SH-SY5Y (cell line): ENCODE results near the gene C4BPB.

Experiments used
- GATA2 ChIP-seq: IDR thresholded peaks from 2 replicates; pipeline ENCODE4 v1.6.1; 2011; ENCODE audit warnings: mild to moderate bottlenecking, low read depth, low read length
- GATA3 ChIP-seq: IDR thresholded peaks from 2 replicates; pipeline ENCODE4 v1.6.1; 2011; ENCODE audit warnings: low read depth, mild to moderate bottlenecking, low read length, moderate library complexity

Gene C4BPB

GRCh38 chr1:207088701-207089626 is at the start of gene C4BPB:
Gene C4BPB, plus strand, starts transcription at chr1:207088860. Its CDS starts 672 bp downstream, at chr1:207089532.
- no peak for TF ChIP-seq GATA2
- TF ChIP-seq GATA3, result no peak

GRCh38 chr1:207039380-207040180 is 49.1 kb upstream of the C4BPB start:
- TF ChIP-seq GATA3 (no peak), GATA2 (no peak)

- TF ChIP-seq GATA3 (no peak), GATA2 (no peak)
Measured at GRCh38 chr1:207040181-207040533, 48.5 kb upstream of the C4BPB start.

- no peak for TF ChIP-seq GATA2
- TF ChIP-seq GATA3, result no peak
Measured at GRCh38 chr1:207045453-207045852, 43.2 kb upstream of the C4BPB start.

GRCh38 chr1:207047505-207047904 is 41.2 kb upstream of the C4BPB start:
- TF ChIP-seq GATA2 (no peak), GATA3 (no peak)

- TF ChIP-seq GATA3 (no peak), GATA2 (no peak)
Measured at GRCh38 chr1:207048041-207048440, 40.6 kb upstream of the C4BPB start.

GRCh38 chr1:207049054-207049453 is 39.6 kb upstream of the C4BPB start:
- no peak for TF ChIP-seq GATA2
- no peak for TF ChIP-seq GATA3

- TF ChIP-seq GATA2 (no peak), GATA3 (no peak)
Measured at GRCh38 chr1:207049514-207049913, 39.1 kb upstream of the C4BPB start.

- no peak for TF ChIP-seq GATA3
- TF ChIP-seq GATA2, result no peak
Measured at GRCh38 chr1:207049974-207050391, 38.7 kb upstream of the C4BPB start.

- TF ChIP-seq GATA2, result no peak
Measured at GRCh38 chr1:207050480-207051190, 38.0 kb upstream of the C4BPB start.

- no peak for TF ChIP-seq GATA3
- TF ChIP-seq GATA2, result no peak
Measured at GRCh38 chr1:207051191-207051943, 37.3 kb upstream of the C4BPB start, which contains the start of gene YOD1. Gene YOD1, minus strand, starts transcription at chr1:207051208. Its CDS starts 178 bp downstream, at chr1:207051030.

- peak; percentile 28; the same call in 1 of the 2 replicates for TF ChIP-seq GATA2
- no peak for TF ChIP-seq GATA3
Measured at GRCh38 chr1:207052911-207053769, 35.5 kb upstream of the C4BPB start, which contains the start of gene PFKFB2. Gene PFKFB2, plus strand, starts transcription at chr1:207053275. Its CDS starts 1,443 bp downstream, at chr1:207054718.

- TF ChIP-seq GATA3 (no peak), GATA2 (no peak)
Measured at GRCh38 chr1:207054491-207054890, 34.2 kb upstream of the C4BPB start.
